Umbilical cord (tissue), 2 donors: ENCODE measurements around the gene INPP1. TPM values are rescaled to one million over a fixed set of nuclear protein-coding genes. Genes with fewer than 3 reads are reported as not detected.

Source experiments
- DNase-seq: peaks from one replicate; pipeline ENCODE4 v3.0.0-alpha.2; 2015; ENCODE audit warnings: low spot score
- total RNA-seq: library from RNA; depleted of rRNA; stranded (reverse); fragments of >200 nt; gene quantifications from one replicate; pipeline ENCODE4 v1.2.3, GENCODE V29; 2014; ENCODE audit warnings: low replicate concordance; ENCODE audit not compliant: insufficient read depth

INPP1 gene
- total RNA-seq, 1 donor from 2014 or later: 2.4 TPM

DNA sequence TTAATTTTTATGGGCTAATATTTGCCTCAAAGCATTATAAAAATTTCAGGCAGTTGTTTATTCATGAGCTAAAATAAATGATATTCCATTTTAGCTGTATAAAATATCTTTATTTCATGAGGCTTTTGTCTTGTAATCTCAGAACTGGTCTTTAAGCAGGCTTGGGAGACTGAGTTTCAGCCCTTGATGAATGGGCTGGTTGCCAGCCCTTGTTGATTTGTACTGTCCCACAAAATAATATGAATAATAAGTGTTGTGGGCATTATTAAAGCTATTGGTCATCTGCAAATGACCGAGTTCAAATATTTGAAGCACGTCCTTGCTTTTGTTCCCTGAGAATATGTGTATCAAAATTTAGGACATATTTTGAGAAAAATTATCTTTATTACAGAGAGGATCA lies 18.2 kb downstream of the INPP1 start:
- no peak for DNase-seq

DNA sequence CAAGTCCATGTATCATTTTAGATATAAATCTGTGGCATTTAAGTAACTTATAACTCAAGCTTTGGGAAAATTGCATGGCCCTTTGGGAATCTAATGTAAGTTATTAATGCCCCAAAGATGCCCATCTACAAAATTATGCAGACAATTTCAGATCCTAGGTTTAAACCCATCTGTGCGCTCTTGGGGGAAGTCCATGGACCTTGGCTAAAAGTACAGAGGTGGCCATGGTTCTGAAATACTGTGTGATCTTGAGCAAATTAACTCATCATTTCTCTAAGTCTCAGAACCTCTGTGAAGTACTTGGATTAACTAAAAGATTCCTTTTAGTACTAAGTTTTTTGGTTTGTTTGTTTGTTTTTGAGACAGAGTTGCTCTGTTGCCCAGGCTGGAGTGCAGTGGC lies 19.5 kb downstream of the INPP1 start:
- DNase-seq: no peak

DNA sequence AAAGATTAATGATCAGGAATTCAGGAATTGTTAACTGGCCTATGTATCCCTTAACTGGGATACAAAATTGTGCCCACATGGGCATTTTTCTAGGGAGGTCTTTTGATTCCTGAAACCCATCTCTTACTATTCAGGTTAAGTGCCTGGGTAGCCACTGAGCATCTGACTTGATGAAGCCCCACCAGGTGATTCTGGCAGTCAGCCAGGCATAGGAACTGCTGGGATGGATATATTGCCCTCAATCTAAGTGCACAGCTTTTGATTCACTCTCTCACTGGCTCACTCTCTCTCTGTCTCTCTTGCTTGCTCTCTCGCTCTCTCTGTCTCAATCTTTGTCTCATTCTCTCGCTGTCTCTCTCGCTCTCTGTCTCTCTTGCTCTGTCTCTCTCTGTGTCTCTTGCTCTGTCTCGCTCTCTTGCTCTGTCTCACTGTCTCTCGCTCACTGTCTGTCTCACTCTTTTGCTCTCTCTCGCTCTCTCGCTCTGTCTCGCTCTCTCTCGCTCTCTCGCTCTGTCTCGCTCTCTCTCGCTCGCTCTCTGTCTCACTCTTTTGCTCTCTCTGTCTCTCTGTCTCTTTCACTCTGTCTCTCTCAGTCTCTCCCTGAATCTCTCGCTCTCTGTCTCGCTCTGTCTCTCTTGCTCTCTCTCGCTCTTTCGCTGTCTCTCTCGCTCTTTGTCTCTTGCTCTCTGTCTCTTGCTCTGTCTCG lies 22.3 kb downstream of the INPP1 start:
- DNase-seq: no peak

DNA sequence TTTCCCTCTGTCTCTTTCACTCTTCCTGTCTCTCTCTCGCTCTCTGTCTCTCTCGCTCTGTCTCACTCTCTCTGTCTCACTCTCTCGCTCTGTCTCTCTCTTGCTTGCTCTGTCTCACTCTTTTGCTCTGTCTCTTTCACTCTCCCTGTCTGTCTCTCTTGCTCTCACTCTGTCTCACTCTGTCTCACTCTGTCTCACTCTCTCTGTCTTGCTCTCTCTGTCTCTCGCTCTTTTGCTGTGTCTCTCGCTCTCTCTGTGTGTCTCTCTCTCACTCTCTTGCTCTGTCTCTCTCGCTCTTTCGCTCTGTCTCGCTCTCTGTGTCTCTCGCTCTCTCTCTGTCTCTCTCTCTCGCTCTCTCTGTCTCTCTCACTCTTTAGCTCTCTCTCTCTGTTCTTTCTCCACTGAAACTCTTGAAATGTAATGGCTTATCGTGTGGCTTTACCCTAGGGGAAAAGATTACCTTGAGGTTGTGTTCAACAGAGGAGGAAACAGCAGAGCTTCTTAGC lies 22.9 kb downstream of the INPP1 start:
- no peak for DNase-seq

DNA sequence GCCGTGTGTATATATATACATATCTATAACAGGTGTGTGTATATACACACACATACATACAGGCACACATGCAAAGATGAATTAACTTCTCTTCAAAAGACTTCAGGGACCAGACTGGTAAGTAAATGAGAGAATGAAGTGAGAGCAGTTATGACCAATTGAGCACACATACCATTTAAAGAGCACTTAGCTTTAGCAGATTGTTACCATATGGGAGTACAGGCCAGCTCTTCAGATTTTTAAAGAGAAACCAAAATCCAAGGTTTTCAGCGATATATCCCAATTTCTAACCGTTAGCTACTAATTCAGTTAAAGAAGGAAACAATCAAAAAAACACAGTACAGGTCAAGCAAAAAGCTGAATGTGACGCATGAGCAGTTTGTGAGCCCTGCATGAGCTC lies 23.7 kb downstream of the INPP1 start:
- DNase-seq: no peak

DNA sequence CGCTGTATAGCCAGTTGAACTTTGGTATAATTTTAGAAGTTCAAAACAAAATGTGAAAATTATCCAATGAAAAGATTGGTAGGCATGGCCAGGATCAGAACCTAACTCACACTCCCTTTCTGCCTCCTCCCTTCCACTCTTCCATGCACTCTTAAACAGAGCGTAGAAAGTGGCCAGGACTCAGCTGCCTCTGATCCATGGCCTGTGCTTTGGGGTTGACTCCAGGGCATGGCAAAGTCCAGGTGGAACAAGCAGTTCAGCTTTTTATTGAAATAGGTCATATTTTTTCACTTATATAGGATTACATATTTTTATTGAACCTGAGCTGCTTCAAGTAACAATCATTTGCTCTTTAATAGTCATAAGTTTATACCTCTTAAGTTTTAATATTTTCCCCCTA lies 26.2 kb downstream of the INPP1 start:
- no peak for DNase-seq

DNA sequence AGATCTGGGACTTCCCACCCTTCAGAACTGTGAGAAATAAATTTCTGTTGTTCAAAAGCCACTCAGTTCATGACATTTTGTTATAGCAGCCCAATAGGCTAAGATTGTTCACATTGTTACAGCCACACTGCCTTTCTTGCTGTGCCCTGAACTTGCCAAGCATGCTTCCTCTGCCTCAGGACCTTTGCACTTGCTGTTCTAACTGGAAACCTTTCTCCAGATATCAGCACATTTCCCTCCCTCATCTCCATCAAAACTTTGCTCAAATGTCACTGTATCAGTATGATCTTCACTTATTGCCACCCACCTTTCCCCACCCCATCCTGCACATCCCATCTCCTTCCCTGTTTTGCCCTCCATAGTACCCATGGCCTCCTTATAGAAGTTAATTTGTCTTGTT lies 32.7 kb downstream of the INPP1 start:
- DNase-seq: no peak

DNA sequence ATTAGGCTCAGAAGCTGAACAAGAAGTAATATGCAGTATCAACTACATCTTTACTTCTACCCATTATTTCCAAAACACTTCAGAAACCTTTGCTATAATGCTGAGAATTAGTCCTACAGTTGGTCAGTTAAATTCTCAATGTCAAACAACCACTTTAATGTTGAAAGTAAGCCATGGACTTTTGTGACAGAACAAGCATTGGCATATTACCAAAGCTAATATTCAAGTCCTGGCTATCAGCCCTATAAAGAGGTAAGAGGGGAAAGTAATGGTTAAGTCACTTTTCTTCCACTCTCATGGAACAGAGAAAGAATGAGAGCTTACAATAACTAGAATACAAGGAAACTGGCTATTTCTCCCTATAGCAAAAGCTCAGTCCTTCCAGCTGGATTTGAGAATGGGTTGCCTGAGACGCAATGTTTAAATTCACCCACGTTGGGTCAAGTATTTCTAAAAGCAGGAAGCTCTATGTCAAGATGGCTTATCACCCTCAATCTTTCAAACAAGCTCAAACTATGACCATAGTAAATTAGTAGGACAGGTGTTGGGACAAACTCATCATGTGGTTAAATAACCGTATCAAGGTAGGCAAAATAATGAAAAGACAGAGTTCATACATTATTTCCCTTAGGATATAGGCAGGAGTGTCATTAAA lies 33.3 kb downstream of the INPP1 start:
- no peak for DNase-seq

DNA sequence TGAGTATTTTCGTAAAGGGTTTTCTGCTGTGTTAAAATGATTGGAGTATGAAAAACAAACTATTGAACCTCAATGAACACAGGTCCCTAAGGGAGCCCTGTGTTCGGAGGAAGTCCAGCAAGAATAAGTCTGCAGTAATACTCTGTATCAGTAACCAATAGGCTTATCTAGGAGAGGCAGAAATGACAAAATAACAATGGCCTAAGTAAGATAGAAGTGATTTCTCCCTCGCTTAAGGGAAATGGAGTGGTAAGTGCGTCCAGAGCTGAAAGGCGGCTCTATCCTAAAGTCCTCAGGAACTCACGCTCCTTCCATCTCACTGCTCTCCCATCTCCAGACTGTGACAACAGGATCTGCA lies 35.5 kb downstream of the INPP1 start:
- no peak for DNase-seq

DNA sequence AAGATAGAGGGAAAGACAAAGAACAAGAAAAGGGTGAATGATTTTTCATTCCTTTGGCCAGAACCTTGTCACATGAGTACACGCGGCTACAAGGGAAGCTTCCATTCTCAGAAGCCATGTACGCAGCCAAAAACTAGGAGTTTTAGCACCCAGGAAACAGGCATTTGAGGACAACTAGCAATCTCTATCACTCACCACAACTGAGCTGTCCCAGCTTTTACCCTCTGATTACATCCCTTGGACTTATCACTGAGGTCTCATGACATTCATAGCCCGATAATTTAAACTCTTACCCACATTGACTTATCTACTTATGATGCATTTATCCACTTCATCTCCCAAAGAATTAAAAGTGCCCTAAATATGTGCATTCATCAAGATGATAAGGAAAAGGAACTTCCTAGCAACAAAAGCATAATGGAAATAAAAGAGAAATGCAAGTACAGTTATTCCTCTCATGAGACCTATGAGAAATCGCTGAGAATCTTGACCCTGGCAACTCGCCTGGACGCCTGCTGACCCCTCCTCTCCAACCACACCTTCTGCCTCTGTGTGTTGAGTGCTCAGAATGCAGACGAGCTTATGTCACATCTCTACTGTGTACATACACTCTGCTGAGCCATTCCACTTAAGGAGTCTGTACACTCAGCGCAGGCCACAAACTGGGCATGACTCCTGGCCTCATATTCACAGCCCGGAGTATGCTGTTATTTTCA lies 36.0 kb downstream of the INPP1 start:
- peak; percentile 57 for DNase-seq

DNA sequence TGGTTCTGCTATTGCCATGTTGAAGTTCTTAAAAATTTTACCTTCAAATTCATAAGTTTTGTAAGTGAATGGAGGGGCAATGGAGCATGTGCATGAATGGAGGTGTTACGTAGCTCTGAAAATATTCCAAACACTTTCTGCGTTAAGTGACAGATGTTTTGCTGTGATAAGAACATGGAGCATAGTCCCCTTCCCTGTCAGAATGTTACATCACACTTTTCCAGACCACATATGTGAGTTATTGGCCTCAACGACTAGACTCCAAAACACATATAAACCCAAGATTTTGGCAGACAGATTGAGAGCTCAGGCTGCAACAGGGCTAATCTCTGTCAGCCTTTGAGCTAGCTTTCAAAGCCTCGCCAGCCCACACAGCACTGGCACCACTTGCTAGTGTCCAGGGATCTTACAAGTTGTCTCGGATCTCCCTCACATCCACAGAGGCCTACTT lies 37.6 kb downstream of the INPP1 start:
- DNase-seq: peak; percentile 34

DNA sequence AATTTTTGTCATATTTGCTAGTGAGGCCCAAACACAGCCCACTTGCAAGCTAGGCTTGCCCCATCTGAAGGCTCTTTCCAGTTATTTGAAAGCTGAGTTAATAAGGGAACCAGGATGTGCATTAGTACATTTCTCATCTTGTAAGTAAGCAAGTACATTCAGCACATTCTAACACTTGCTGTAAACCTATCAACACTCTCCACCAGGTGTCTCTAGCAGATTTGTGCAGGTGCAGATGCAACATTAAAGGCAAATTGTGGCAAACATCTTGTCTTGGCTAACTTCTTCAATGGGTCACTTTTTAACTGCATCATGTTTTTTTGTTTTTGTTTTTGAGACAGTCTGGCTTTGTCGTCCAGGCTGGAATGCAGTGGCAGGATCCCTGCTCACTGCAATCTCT lies 39.5 kb downstream of the INPP1 start:
- peak; percentile 42 for DNase-seq

DNA sequence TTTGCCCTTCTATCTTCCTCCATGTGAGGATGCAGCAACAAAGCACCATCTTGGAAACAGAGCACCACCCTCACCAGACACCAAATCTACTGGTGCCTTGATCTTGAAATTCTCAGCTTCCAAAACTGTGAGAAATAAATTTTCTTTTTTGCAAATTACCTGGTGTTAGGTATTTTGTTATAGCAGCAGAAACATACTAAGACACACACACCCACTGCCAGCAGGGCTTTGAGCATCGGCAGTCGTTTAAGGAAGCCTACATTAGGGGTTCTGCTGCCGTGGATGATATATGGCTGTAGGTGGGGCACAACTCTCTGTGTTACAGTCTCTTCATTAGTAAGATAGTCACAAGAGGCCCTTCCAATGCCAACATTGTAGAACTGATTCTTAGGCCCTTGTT lies 44.0 kb downstream of the INPP1 start:
- no peak for DNase-seq

DNA sequence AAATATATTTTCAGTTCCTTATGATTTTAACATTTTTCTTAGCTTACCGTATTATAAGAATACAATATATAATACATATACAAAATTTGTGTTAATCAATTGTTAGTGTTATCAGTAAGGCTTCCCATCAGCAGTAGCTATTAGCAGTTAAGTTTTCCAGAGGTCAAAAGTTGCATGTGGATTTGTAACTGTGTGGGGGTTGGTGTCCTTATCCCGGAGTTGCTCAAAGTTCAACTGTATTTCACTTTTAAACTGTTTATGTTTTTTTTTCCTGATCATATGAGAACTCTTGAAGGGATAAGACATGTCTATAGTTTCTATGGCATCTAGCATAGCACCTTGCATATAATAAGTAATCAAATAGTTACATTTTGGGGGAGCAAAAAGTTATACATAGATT lies 52.9 kb downstream of the INPP1 start:
- DNase-seq: no peak

DNA sequence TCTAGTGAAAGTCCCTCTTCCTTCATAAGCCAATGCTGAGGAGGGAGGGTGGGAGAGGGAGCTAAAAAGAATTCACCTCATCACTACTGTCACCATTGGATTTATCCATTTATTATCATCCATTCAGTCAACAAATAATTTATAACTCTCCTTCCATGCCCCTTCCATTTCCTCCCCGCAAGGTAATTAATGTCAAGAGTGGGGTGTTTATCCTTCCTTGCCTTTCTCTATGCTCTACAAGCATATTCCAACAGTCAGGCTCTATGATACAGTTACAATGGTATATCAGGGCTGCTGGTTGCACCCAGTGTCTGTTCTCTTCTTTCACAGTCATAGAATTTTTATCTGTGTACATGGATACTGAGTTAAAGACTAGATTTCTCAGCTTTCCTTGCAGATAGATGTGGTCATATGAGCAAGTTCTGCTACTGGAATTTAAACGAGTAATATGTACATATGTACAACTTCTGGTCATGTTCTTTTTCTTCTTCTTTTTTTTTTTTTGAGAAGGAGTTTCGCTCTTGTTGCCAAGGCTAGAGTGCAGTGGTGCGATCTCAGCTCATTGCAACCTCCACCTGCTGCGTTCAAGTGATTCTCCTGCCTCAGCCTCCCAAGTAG lies 59.7 kb downstream of the INPP1 start:
- no peak for DNase-seq

DNA sequence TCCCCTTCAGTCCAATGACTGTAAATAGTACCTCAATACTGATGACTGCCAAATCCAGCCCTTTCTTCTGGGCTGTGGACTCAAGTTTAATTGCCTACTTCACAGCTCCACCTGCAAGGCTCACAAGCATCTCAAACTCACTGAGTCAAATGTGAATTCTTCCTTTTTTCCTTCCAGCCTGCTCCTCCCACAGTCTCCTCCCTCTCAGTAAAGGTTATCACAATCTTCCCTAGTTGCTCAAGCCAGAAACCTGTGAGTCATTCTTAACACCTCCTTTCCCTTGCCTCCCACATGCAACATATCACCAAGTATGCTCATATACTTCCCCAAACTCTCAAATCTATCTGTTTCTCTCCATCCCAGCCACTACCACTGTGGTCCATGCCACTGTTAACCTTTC lies 61.1 kb downstream of the INPP1 start:
- no peak for DNase-seq

DNA sequence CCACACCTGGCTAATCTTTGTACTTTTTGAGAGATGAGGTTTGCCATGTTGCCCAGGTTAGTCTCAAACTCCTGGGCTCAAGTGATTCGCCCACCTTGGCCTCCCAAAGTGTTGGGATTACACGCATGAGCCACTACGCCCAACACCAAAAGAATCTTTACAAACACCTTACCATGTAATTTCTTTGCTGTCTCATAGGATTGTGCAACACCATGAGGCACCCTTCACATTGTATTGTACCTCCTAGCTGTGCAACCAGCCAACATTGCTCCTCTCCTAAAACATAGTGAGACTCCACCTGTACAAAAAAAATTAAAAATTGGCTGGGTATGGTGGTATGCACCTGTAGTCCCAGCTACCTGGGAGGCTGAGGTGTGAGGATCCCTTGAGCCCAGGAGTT lies 61.7 kb downstream of the INPP1 start:
- no peak for DNase-seq

DNA sequence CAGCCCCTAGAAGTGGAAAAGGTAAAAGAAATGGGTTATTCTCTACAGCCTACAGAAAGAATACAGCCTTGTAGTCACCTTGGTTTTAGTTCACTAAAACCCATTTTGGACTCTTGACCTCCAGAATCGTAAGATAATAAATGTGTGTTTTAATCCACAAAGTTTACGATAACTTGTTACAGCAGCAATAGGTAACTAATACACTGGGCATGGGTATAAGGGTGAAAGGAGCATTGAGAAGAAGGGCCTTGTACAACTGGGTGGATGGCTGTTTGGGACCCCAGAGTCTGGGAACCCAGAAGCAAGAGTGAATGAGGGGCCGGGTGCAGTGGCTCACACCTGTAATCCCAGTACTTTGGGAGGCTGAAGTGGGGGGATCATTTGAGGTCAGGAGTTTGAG lies 62.6 kb downstream of the INPP1 start:
- no peak for DNase-seq

DNA sequence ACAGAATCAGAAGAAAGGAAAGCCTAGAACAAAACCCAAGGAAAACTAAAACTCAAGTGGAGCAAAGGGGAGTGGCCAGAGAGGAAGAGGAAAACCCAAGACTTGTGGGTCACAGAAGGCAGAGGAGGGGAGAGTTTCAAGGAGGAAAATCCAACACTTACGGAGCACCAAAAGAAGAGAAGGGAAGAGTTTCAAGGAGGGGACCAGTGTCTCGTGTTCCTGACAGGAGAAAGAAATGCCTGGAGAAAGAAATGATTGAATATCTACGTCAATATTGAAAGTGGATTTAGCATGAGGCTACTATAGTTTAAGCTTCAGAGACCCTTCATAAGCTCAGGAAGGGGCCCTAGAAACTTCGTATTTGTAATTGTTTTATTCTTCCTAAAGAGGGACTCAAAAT lies 63.4 kb downstream of the INPP1 start:
- DNase-seq: no peak

DNA sequence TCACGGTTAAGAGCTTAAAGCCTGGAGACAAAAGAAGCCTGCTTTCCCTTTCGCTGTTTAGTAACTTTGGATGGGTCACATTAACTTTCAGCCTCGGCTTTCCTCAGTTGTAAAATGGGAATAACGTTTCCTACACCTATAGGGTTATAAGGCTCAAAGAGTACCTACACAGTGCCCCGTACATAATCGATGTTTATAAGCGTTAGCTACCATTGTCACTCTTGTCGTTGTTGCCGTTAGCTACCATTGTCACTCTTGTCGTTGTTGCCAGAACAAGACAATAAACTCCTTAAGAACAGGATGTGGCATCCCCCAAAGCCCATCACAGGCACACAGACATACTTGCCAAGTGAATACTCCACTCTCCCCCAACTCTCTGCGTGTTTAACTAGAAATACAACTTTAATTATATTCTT lies 63.9 kb downstream of the INPP1 start:
- DNase-seq: no peak

DNA sequence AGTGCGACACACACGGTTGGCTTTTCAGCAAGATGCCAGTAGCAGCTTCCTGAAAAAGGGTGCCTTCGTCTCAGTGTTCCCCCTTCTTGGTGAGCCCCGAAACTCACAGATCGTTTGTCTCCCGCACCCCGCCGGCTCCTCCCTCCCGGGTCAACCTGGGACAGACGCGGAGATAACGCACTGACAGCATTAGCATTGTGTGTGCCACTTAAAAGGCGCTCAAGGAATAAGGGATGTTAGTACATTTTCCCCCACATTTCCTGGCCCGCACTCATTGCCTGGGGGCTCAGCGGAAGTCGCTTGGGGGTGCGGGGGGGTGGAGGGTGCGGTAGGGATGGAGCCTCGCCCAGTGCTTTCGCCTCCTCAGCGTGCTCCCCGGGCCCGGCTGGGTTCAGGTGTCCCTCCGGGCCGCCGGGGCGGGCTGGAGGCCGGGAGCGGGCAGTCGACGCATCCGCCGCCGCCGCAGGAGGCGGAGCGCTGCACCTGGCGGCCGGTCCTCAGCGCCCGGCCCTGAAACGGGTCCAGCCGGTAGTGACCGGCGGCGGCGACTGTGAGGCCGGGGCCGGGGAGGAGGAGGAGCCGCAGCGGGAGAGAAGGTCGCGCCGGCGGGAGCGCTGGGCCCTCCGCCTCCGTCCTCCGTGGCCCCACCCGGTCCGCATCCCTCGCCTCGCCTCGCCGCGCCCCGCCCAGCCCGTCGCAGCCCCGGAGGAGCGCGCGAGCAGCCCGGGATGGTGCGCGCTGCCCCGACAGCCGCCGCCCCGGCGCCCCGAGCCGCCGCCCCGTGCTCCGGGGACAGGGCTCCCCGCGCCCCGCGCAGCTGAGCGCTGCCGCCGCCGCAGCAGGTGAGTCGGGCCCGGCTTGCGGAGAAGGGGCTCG lies 64.5 kb downstream of the INPP1 start, which contains the start of gene MFSD6:
MFSD6 (plus strand) TSS at position 694 of the 876 bp plus-strand sequence. CDS start 27,675 bp downstream, outside the sequence.
- DNase-seq: peak; percentile 3
